DOHH2 (cell line): ENCODE measurements around the gene ARHGAP22.

Experiments used
- H3F3A ChIP-seq: fragments of 200-600 bp; sonication (generic), shearing (Covaris generic); 2 replicates; pipeline ENCODE4 v1.6.0; 2016; ENCODE audit warnings: antibody characterized with exemption, mild to moderate bottlenecking; ENCODE audit not compliant: control insufficient read depth, insufficient read depth
- H3K27ac ChIP-seq: fragments of 200-600 bp; sonication (generic); 2 replicates; pipeline ENCODE4 v1.5.1; 2014; ENCODE audit warnings: low read depth, mild to moderate bottlenecking, low read length, moderate library complexity
- H3K27me3 ChIP-seq: fragments of 200-600 bp; sonication (generic); 2 replicates; pipeline ENCODE4 v1.6.1; 2014; ENCODE audit warnings: mild to moderate bottlenecking, low read length, mixed read lengths; ENCODE audit not compliant: control insufficient read depth
- H3K36me3 ChIP-seq: fragments of 200-600 bp; sonication (generic); 2 replicates; pipeline ENCODE4 v1.6.1; 2014; ENCODE audit warnings: mild to moderate bottlenecking, low read length, moderate library complexity, mixed read lengths; ENCODE audit not compliant: control insufficient read depth
- H3K4me1 ChIP-seq: fragments of 200-600 bp; sonication (generic); 2 replicates; pipeline ENCODE4 v1.6.1; 2014; ENCODE audit warnings: mild to moderate bottlenecking, low read length, mixed read lengths; ENCODE audit not compliant: control insufficient read depth
- H3K4me2 ChIP-seq: fragments of 200-600 bp; sonication (generic); 2 replicates; pipeline ENCODE4 v1.6.0; 2014; ENCODE audit warnings: mild to moderate bottlenecking, low read length, moderate library complexity
- H3K4me3 ChIP-seq: fragments of 200-600 bp; sonication (generic); 2 replicates; pipeline ENCODE4 v1.5.1; 2014; ENCODE audit warnings: mild to moderate bottlenecking, low read length, mixed read lengths
- H3K79me2 ChIP-seq: fragments of 200-600 bp; sonication (generic); 2 replicates; pipeline ENCODE4 v1.6.1; 2014; ENCODE audit warnings: mild to moderate bottlenecking, low read length, mixed read lengths; ENCODE audit not compliant: control insufficient read depth
- H3K9me2 ChIP-seq: fragments of 200-600 bp; sonication (generic); replicated peaks from 2 replicates; pipeline ENCODE4 v1.6.1; 2014; ENCODE audit warnings: mild to moderate bottlenecking, low read length, mixed read lengths; ENCODE audit not compliant: control insufficient read depth
- H3K9me3 ChIP-seq: fragments of 200-600 bp; sonication (generic); 2 replicates; pipeline ENCODE4 v1.6.1; 2014; ENCODE audit warnings: antibody characterized with exemption, low read length, mixed read lengths; ENCODE audit not compliant: control insufficient read depth, insufficient read depth
- H4K20me1 ChIP-seq: fragments of 200-600 bp; sonication (generic); 2 replicates; pipeline ENCODE4 v1.6.0; 2014; ENCODE audit warnings: low read depth, mild to moderate bottlenecking, antibody characterized with exemption, low read length, moderate library complexity; ENCODE audit not compliant: control insufficient read depth, insufficient read depth
- EZH2phosphoT487 ChIP-seq: fragments of 200-600 bp; sonication (generic); IDR thresholded peaks from 2 replicates; pipeline ENCODE4 v1.6.1; 2017; ENCODE audit warnings: borderline replicate concordance, mild to moderate bottlenecking, antibody characterized with exemption, low read length, moderate library complexity, mixed read lengths
- TF ChIP-seq, protein P1 (sequence below): fragments of 200-600 bp; sonication (generic); IDR thresholded peaks from one replicate; pipeline ENCODE4 v1.5.1; 2014; ENCODE audit warnings: antibody characterized with exemption, mild to moderate bottlenecking, low read depth, low read length; ENCODE audit not compliant: poor library complexity, severe bottlenecking

The ARHGAP22 gene

GRCh38 chr10:48474765-48475365 is 130.0 kb downstream of the ARHGAP22 start:
- no peaks in the 10 kb centered on the region for H3K4me1 ChIP-seq
- H3K36me3 ChIP-seq = no peaks in the 10 kb centered on the region
- no peak overlapping the region for H3K4me2 ChIP-seq
- no peaks in the 10 kb centered on the region for H3K9me2 ChIP-seq
- H3K27ac ChIP-seq = no peak overlapping the region
- TF ChIP-seq, protein P1, sequence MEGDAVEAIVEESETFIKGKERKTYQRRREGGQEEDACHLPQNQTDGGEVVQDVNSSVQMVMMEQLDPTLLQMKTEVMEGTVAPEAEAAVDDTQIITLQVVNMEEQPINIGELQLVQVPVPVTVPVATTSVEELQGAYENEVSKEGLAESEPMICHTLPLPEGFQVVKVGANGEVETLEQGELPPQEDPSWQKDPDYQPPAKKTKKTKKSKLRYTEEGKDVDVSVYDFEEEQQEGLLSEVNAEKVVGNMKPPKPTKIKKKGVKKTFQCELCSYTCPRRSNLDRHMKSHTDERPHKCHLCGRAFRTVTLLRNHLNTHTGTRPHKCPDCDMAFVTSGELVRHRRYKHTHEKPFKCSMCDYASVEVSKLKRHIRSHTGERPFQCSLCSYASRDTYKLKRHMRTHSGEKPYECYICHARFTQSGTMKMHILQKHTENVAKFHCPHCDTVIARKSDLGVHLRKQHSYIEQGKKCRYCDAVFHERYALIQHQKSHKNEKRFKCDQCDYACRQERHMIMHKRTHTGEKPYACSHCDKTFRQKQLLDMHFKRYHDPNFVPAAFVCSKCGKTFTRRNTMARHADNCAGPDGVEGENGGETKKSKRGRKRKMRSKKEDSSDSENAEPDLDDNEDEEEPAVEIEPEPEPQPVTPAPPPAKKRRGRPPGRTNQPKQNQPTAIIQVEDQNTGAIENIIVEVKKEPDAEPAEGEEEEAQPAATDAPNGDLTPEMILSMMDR = no peak
- no peak for TF ChIP-seq EZH2phosphoT487
- no peaks in the 10 kb centered on the region for H3K9me3 ChIP-seq
- no peaks in the 10 kb centered on the region for H3K79me2 ChIP-seq
- H3K27me3 ChIP-seq = peaks cover 11% of the 10 kb centered on the region
- H4K20me1 ChIP-seq = no peaks in the 10 kb centered on the region
- H3F3A ChIP-seq = no peaks in the 10 kb centered on the region
- H3K4me3 ChIP-seq = no peak overlapping the region

GRCh38 chr10:48473704-48474103 is 131.2 kb downstream of the ARHGAP22 start:
- H3K4me2 ChIP-seq = no peak overlapping the region
- no peaks in the 10 kb centered on the region for H3K4me1 ChIP-seq
- H3K79me2 ChIP-seq = no peaks in the 10 kb centered on the region
- no peaks in the 10 kb centered on the region for H3K9me2 ChIP-seq
- no peaks in the 10 kb centered on the region for H3K9me3 ChIP-seq
- peaks cover 11% of the 10 kb centered on the region for H3K27me3 ChIP-seq
- no peaks in the 10 kb centered on the region for H4K20me1 ChIP-seq
- H3K36me3 ChIP-seq = no peaks in the 10 kb centered on the region
- TF ChIP-seq EZH2phosphoT487 = no peak
- TF ChIP-seq, protein P1 = no peak
- no peak overlapping the region for H3K4me3 ChIP-seq
- no peaks in the 10 kb centered on the region for H3F3A ChIP-seq
- no peak overlapping the region for H3K27ac ChIP-seq

DNA sequence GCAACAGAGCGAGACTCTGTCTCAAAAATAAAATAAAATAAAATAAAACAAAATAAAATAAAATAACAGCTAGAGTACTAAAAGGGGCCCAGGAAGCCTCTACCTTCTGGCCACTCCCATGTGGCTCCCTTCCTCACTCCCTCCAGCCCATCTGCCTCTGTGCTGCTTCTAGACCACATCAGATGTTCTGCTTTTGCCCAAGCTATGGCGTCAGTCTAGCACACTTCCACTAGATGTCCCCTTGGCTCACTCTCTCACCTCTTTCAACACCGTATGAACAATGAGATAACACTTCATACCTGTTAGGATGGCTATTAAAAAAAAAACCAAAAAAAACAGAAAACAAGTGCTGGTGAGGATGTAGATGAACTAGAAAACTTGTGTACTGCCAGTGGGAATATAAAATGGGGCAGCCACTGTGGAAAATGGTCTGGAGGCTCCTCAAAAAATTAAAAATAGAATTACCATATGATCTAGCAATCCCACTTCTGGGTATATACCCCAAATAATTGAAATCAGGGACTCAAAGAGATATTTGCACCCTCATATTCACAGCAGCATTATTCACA is 132.3 kb downstream of the ARHGAP22 start:
- Histone ChIP-seq H3K27me3 (peaks cover 9% of the 10 kb centered on the region), H3K36me3 (no peaks in the 10 kb centered on the region), H3K79me2 (no peaks in the 10 kb centered on the region), H3K4me3 (no peak overlapping the region), H4K20me1 (no peaks in the 10 kb centered on the region), H3K9me2 (no peaks in the 10 kb centered on the region), H3K27ac (no peak overlapping the region), H3K4me1 (no peaks in the 10 kb centered on the region), H3K9me3 (no peaks in the 10 kb centered on the region), H3F3A (no peaks in the 10 kb centered on the region), H3K4me2 (no peak overlapping the region)
- TF ChIP-seq EZH2phosphoT487 = no peak
- TF ChIP-seq, protein P1 = no peak
